Measurements from ENCODE around the gene EMC8.
"Not testable (repeated sequence)": the region's sequence is repeated elsewhere in the genome, so short reads cannot be mapped to it uniquely, and the experiment has no call there.

Gene EMC8

DNA sequence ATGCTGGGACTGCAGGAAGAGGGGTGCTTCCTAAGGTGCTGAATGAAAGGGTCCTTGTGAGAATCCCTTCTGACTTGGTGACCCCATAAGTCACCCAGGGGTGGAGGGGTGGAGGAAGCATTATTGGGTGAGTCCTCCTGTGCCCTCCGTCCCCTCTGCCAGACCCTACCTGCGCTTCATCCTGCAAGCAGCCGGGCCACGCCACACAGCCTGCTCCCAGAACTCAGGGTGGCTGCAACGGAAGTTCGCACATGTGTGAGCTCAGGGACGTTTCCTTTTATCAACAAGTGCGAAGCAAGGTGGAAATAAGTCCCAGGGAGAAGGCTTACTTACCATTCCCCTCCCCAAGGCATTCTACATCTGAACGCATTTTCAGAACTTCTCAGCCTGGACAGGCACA is 41.1 kb upstream of the EMC8 start:
- H3K4me3 ChIP-seq (ENCODE audit: control insufficient read depth, low read depth, low read length): no peak overlapping the region
- DNase-seq (ENCODE audit: low read depth): no peak
- TF ChIP-seq CTCF (IDR thresholded peaks at IDR 0.05; ENCODE audit: control insufficient read depth, insufficient read depth, low read depth, low read length, missing control alignments): no peak

DNA sequence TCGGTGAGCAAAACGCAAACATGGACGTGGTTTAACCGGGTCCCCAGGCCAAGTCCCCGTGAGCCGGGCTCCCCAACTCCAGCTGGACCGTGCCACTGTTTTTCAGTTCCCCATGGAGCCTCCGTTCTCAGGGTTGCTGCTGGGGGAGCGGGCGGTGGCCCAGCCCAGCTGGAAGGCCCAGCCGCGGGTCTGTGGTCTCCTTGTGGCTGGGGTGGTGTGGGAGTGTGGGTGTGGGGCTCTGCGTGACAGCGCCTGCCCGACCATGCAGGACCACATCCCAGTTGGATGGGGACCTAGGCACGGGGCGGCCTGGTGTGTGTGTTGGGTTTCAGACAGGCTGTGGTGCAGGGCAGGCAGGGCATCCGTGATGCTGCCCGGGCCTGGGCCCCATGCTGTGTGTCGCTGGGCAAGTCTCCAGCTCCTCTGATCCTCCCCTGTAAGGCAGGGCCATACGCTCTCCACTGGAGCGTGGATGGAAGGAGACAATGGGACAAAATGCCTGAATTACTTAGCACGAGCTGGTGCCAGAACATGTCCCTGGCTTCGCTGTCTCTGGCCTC is 40.4 kb upstream of the EMC8 start:
- TF ChIP-seq CTCF (IDR thresholded peaks at IDR 0.05; ENCODE audit: control insufficient read depth, insufficient read depth, low read depth, low read length, missing control alignments): no peak

GRCh38 chr16:85838876-85839585 is 39.7 kb upstream of the EMC8 start:
- TF ChIP-seq CTCF (IDR thresholded peaks at IDR 0.05; ENCODE audit: control insufficient read depth, insufficient read depth, low read depth, low read length, missing control alignments): no peak
- DNase-seq (ENCODE audit: low read depth): no peak
- no peak overlapping the region for H3K4me3 ChIP-seq (ENCODE audit: control insufficient read depth, low read depth, low read length)

More for the DNA sequence above, 40.4 kb upstream of the EMC8 start:
- no peak for DNase-seq (ENCODE audit: low read depth)
- H3K4me3 ChIP-seq (ENCODE audit: control insufficient read depth, low read depth, low read length): no peak overlapping the region

- TF ChIP-seq CTCF (IDR thresholded peaks at IDR 0.05; ENCODE audit: control insufficient read depth, insufficient read depth, low read depth, low read length, missing control alignments): no peak
- no peak for DNase-seq (ENCODE audit: low read depth)
- H3K4me3 ChIP-seq (ENCODE audit: control insufficient read depth, low read depth, low read length): no peak overlapping the region
Measured at GRCh38 chr16:85838381-85838780, 39.0 kb upstream of the EMC8 start.

DNA sequence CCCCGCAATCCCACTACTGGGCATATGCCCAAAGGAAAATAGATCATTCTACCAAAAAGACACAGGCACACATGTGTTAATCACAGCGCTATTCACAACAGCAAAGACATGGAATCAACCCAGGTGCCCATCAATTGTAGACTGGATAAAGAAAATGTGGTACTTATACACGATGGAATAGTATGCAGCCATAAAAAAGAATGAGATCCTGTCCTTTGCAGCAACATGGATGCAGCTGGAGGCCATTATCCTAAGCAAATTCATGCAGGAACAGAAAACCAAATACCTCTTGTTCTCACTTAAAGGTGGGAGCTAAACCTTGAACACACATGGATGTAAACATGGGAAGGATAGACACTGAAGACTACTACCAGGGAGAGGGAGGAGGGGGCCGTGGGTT is 38.3 kb upstream of the EMC8 start:
- DNase-seq (ENCODE audit: low read depth); H3K4me3 ChIP-seq (ENCODE audit: control insufficient read depth, low read depth, low read length): not testable (repeated sequence)

DNA sequence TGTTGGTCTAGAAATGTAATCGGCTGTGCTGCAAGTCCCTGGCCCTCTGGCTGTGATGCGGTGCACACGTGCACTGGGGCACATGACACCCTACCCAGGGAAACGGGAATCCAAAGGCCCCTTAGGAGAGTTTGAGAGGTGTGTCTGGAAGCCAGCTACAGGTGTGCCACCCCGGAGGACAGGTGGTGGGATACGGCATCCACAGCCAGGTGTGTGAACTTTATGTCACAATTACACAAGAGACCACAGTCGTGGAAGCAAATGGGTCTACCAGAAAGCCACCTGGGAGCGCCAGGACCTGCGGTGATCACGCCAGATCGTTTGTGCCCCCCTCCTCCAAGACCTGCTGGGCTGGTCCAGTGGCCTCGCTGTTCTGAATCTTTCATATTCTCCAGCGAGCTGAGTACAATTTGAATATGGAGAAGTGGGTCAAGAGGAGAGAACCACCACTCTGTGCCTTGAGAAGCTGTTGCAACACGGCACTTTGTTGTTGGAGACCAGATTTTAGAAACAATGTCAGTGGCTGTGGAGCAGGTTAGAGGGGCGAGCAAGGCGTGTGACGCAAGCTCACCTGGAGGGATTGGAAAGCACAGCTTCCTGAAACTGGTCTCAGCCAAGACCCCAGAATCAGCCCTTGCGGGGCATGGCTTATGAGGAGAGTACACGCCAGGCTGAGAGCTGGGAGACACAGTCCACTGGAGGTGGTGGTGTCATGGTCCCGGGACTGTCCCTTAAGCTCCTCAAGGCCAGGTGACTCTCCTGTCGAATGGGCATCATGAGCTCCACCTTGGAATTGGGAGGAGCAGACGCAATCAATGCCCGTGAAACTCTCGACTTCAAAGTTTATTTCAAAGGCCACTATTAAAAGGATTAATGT is 37.6 kb upstream of the EMC8 start:
- DNase-seq (ENCODE audit: low read depth): no peak
- no peak for TF ChIP-seq CTCF (IDR thresholded peaks at IDR 0.05; ENCODE audit: control insufficient read depth, insufficient read depth, low read depth, low read length, missing control alignments)
- no peak overlapping the region for H3K4me3 ChIP-seq (ENCODE audit: control insufficient read depth, low read depth, low read length)
